IMR-90 (cell line): ENCODE measurements around the gene DOCK9. TPM values are rescaled to one million over a fixed set of nuclear protein-coding genes. Genes with fewer than 3 reads are reported as not detected.

ENCODE experiments used
- ATAC-seq: fragments of 200-7000 bp; cut with Tn5 transposase; 2 replicates; pipeline ENCODE4 v1.9.1; 2020; ENCODE audit warnings: low read depth, mild to moderate bottlenecking, moderate library complexity
- BruUV-seq: library from RNA; stranded (reverse); fragments of 400-500 nt; replicated peaks from 2 replicates; lab custom pipeline; 2021; lab: Mats Ljungman, UMichigan
- CTCF ChIA-PET: fragments of 300-600 bp; formaldehyde crosslinking; extraction: SDS; loops from one replicate; lab custom pipeline; 2021; ENCODE audit warnings: antibody characterized with exemption; lab: Yijun Ruan, JAX
- POLR2A ChIA-PET: fragments of 300-600 bp; sonication (Branson Sonifier 250); formaldehyde crosslinking; loops from one replicate; lab custom pipeline; 2022; ENCODE audit warnings: antibody characterized with exemption; ENCODE audit not compliant: unreplicated experiment; lab: Charles Lee
- DNase-seq: peaks from one replicate; pipeline ENCODE4 v3.0.0; 2013
- H2AFZ ChIP-seq: replicated peaks from 2 replicates; pipeline ENCODE3; 2013; ENCODE audit warnings: low read length, mild to moderate bottlenecking; ENCODE audit not compliant: poor library complexity
- H2AK5ac ChIP-seq: 2 replicates; pipeline ENCODE4 v1.6.1; 2013; ENCODE audit warnings: low read depth, low read length, inconsistent platforms
- H2AK9ac ChIP-seq: replicated peaks from 2 replicates; pipeline ENCODE3; 2013; ENCODE audit warnings: mild to moderate bottlenecking, low read depth, low read length, moderate library complexity; ENCODE audit not compliant: poor library complexity
- H2BK120ac ChIP-seq: 2 replicates; pipeline ENCODE4 v1.6.1; 2013; ENCODE audit warnings: low read depth, low read length, inconsistent platforms
- H2BK15ac ChIP-seq: 3 replicates; pipeline ENCODE4 v1.6.1; 2013; ENCODE audit warnings: low read depth, low read length, inconsistent platforms
- H2BK20ac ChIP-seq: 2 replicates; pipeline ENCODE4 v1.6.1; 2013; ENCODE audit warnings: low read depth, mild to moderate bottlenecking, inconsistent platforms, low read length, moderate library complexity
- H2BK5ac ChIP-seq: 2 replicates; pipeline ENCODE4 v1.6.1; 2013; ENCODE audit warnings: mild to moderate bottlenecking, low read depth, low read length, inconsistent platforms; ENCODE audit not compliant: poor library complexity, severe bottlenecking
- H3K14ac ChIP-seq: replicated peaks from 2 replicates; pipeline ENCODE4 v1.6.1; 2013; ENCODE audit warnings: low read depth, low read length, inconsistent platforms
- H3K18ac ChIP-seq: 2 replicates; pipeline ENCODE4 v1.6.1; 2013; ENCODE audit warnings: low read depth, low read length, control low read depth
- H3K23ac ChIP-seq: 2 replicates; pipeline ENCODE4 v1.6.1; 2013; ENCODE audit warnings: low read depth, low read length, inconsistent platforms
- H3K27ac ChIP-seq: 2 replicates; pipeline ENCODE4 v1.5.1; 2013; ENCODE audit warnings: mild to moderate bottlenecking, control low read depth, low read length; ENCODE audit not compliant: insufficient read depth
- H3K27me3 ChIP-seq: 2 replicates; pipeline ENCODE4 v1.6.1; 2013; ENCODE audit warnings: low read length; ENCODE audit not compliant: control insufficient read depth, insufficient read depth
- H3K36me3 ChIP-seq: 2 replicates; pipeline ENCODE4 v1.6.1; 2013; ENCODE audit warnings: low read length, mixed read lengths; ENCODE audit not compliant: control insufficient read depth, insufficient read depth
- H3K4ac ChIP-seq: 2 replicates; pipeline ENCODE4 v1.6.1; 2013; ENCODE audit warnings: low read depth, low read length, inconsistent platforms
- H3K4me1 ChIP-seq: 2 replicates; pipeline ENCODE4 v1.6.1; 2013; ENCODE audit warnings: low read length, mixed read lengths; ENCODE audit not compliant: control insufficient read depth, insufficient read depth
- H3K4me2 ChIP-seq: 2 replicates; pipeline ENCODE4 v1.6.1; 2013; ENCODE audit warnings: low read depth, mild to moderate bottlenecking, control low read depth, low read length, moderate library complexity
- H3K4me3 ChIP-seq: 2 replicates; pipeline ENCODE4 v1.5.1; 2013; ENCODE audit warnings: low read depth, mild to moderate bottlenecking, control low read depth, low read length, moderate library complexity; ENCODE audit not compliant: insufficient read depth
- H3K56ac ChIP-seq: 2 replicates; pipeline ENCODE4 v1.6.1; 2013; ENCODE audit warnings: low read length, inconsistent platforms; ENCODE audit not compliant: insufficient read depth; ENCODE audit errors: extremely low read depth
- H3K79me1 ChIP-seq, 2 experiments: 2 replicates each; pipeline ENCODE4 v1.6.1; 2013; ENCODE audit warnings: low read length in 2 of 2, inconsistent platforms in 1 of 2, low read depth in 1 of 2
- H3K9ac ChIP-seq: 2 replicates; pipeline ENCODE4 v1.6.1; 2013; ENCODE audit warnings: low read depth, low read length, control low read depth
- H3K9me1 ChIP-seq: 2 replicates; pipeline ENCODE4 v1.6.1; 2013; ENCODE audit warnings: low read length, inconsistent platforms; ENCODE audit not compliant: insufficient read depth
- H3K9me3 ChIP-seq: 2 replicates; pipeline ENCODE4 v1.6.1; 2013; ENCODE audit warnings: low read length; ENCODE audit not compliant: control insufficient read depth, insufficient read depth
- H4K20me1 ChIP-seq: 2 replicates; pipeline ENCODE4 v1.6.1; 2013; ENCODE audit warnings: low read length, inconsistent platforms; ENCODE audit not compliant: insufficient read depth
- H4K5ac ChIP-seq: 2 replicates; pipeline ENCODE4 v1.6.1; 2013; ENCODE audit warnings: mild to moderate bottlenecking, low read depth, low read length, control low read depth
- H4K8ac ChIP-seq, 2 experiments: 2 replicates each; pipeline ENCODE4 v1.6.1; 2013; ENCODE audit warnings: low read depth in 2 of 2, low read length in 2 of 2, control low read depth in 1 of 2, inconsistent platforms in 1 of 2
- H4K91ac ChIP-seq: 2 replicates; pipeline ENCODE4 v1.6.1; 2013; ENCODE audit warnings: low read depth, low read length, inconsistent platforms; ENCODE audit not compliant: insufficient read depth
- CEBPB ChIP-seq: IDR thresholded peaks from 2 replicates; pipeline ENCODE4 v1.6.1; 2012; ENCODE audit warnings: low read depth, low read length, improper control_type of control experiment
- FOS ChIP-seq: fragments of 150-350 bp; IDR thresholded peaks from 2 replicates; pipeline ENCODE4 v1.6.1; 2016; ENCODE audit warnings: low read depth, low read length
- MAZ ChIP-seq: IDR thresholded peaks from 2 replicates; pipeline ENCODE4 v1.6.1; 2012; ENCODE audit warnings: low read depth, mild to moderate bottlenecking, low read length, improper control_type of control experiment, moderate library complexity, borderline replicate concordance
- SMC3 ChIP-seq: fragments of 150-350 bp; IDR thresholded peaks from 2 replicates; pipeline ENCODE4 v1.6.1; 2016; ENCODE audit warnings: low read depth, mild to moderate bottlenecking, antibody characterized with exemption, low read length, moderate library complexity
- WGBS, 2 experiments: methylation state at CpG; one replicate each; pipeline versions ENCODE4 v1.1.5 to v1.1.7; 2013; ENCODE audit warnings: missing lambda C conversion rate in 2 of 2; ENCODE audit not compliant: insufficient read length in 1 of 2; ENCODE audit errors: extremely low coverage in 2 of 2; 5-methylcytosine and 5-hydroxymethylcytosine counted together
- dilution Hi-C: fragments of 300-500 bp; cut with HindIII; formaldehyde crosslinking; loops from one replicate; pipeline ENCODE4 v1.14.3; 2018; ENCODE audit warnings: low sequenced_read_pairs; ENCODE audit not compliant: unreplicated experiment
- in situ Hi-C: fragments of 300-500 bp; cut with MboI; formaldehyde crosslinking; loops from 3 replicates; pipeline ENCODE4 v1.14.3; 2019; ENCODE audit warnings: low sequenced_read_pairs, inconsistent platforms, mixed read lengths
- intact Hi-C: fragments of 100-400 bp; cut with micrococcal nuclease; formaldehyde crosslinking; loops from 2 replicates; pipeline ENCODE4 v1.10.0; 2022
- polyA plus RNA-seq, 3 experiments: library from polyadenylated mRNA; depleted of rRNA; stranded (reverse); fragments of >200 nt; gene quantifications; 2 replicates each; pipeline ENCODE4 v1.2.3, GENCODE V29; 2012; ENCODE audit warnings: low replicate concordance in 1 of 3
- total RNA-seq: library from RNA; depleted of rRNA; stranded (reverse); fragments of >200 nt; gene quantifications from 2 replicates; pipeline ENCODE4 v1.2.3, GENCODE V29; 2012
- TF ChIP-seq, protein P1 (sequence below): fragments of 150-350 bp; IDR thresholded peaks from 2 replicates; pipeline ENCODE4 v1.6.1; 2017; ENCODE audit warnings: mild to moderate bottlenecking, antibody characterized with exemption, low read length, low read depth

The DOCK9 gene
- total and polyA plus RNA-seq, 2 of the 4 experiments (the other 2 are of a cell fraction), result 4.8 to 7.2 TPM

DNA sequence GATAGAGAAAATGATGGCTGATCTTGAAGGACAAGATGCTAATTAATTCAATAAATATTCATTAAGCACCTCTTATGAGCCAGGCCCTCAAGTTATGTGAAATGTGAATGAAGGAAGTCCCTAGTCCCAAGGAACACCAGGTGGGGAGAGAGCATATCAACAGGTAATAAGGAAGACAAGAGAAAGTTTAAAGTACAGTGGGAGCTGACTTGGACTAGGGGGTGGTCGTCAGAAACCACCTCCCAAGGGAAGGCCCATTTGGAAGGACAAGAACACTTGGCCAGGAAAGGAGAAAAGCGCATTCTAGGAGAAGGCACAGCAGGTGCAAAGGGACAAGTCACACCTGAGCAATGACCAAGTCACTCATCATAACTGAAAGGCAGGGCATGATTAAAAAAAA, 72.7 kb downstream of the DOCK9 start:
- H2AK5ac ChIP-seq, result no peak overlapping the region
- ChIA-PET POLR2A (no interaction called here), CTCF (no interaction called here)
- no peak overlapping the region for H3K4me2 ChIP-seq
- TF ChIP-seq, protein P1, sequence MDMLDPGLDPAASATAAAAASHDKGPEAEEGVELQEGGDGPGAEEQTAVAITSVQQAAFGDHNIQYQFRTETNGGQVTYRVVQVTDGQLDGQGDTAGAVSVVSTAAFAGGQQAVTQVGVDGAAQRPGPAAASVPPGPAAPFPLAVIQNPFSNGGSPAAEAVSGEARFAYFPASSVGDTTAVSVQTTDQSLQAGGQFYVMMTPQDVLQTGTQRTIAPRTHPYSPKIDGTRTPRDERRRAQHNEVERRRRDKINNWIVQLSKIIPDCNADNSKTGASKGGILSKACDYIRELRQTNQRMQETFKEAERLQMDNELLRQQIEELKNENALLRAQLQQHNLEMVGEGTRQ, result no peak
- TF ChIP-seq MAZ (no peak), SMC3 (no peak), CEBPB (no peak), FOS (no peak)
- no peak overlapping the region for H4K5ac ChIP-seq
- WGBS, 2 experiments, result no CpG with 5 or more reads among the region's 2 CpGs
- intact Hi-C loops, result no loop called here
- no peak overlapping the region for H2AK9ac ChIP-seq
- H4K91ac ChIP-seq, result no peak overlapping the region
- H2AFZ ChIP-seq, result no peak overlapping the region
- in situ Hi-C loops, result no loop called here
- H3K9me3 ChIP-seq, result no peaks in the 10 kb centered on the region
- H3K79me1 ChIP-seq, result no peaks in the 10 kb centered on the region
- no peak overlapping the region for H3K27ac ChIP-seq
- H3K18ac ChIP-seq, result no peak overlapping the region
- ATAC-seq (no peak), DNase-seq (no peak)
- no peak overlapping the region for H2BK20ac ChIP-seq
- no peak overlapping the region for H3K4me3 ChIP-seq
- H2BK5ac ChIP-seq, result no peak overlapping the region
- H3K23ac ChIP-seq, result no peak overlapping the region
- H4K20me1 ChIP-seq, result no peaks in the 10 kb centered on the region
- BruUV-seq, result no TSS peak
- H3K14ac ChIP-seq, result no peak overlapping the region
- no peak overlapping the region for H2BK120ac ChIP-seq
- no peaks in the 10 kb centered on the region for H3K4me1 ChIP-seq
- no peaks in the 10 kb centered on the region for H3K9me1 ChIP-seq
- no peak overlapping the region for H4K8ac ChIP-seq
- dilution Hi-C loops, result no loop called here
- no peak overlapping the region for H3K4ac ChIP-seq
- H3K36me3 ChIP-seq, result no peaks in the 10 kb centered on the region
- no peaks in the 10 kb centered on the region for H3K27me3 ChIP-seq
- H3K56ac ChIP-seq, result no peak overlapping the region
- no peak overlapping the region for H2BK15ac ChIP-seq
- no peak overlapping the region for H3K9ac ChIP-seq
